Ovary (tissue), 3 donors: ENCODE results near the gene RTN3.

Experiments
- POLR2A ChIP-seq: fragments of 450-650 bp; IDR thresholded peaks from one replicate; pipeline ENCODE4 v1.6.1; 2017; ENCODE audit warnings: antibody characterized with exemption, mild to moderate bottlenecking, moderate library complexity
- TF ChIP-seq, protein P1 (sequence below), 3 donors: fragments of 450-650 bp in 2 of 3; fragments of 200-600 bp in 1 of 3; IDR thresholded peaks; one replicate each; pipeline versions ENCODE4 v1.5.1 to v1.8.0; 2016 to 2022; ENCODE audit warnings: antibody characterized with exemption in 3 of 3, mild to moderate bottlenecking in 1 of 3
- donor health status: DM: no; HTN: no; CAD: no.

DNA sequence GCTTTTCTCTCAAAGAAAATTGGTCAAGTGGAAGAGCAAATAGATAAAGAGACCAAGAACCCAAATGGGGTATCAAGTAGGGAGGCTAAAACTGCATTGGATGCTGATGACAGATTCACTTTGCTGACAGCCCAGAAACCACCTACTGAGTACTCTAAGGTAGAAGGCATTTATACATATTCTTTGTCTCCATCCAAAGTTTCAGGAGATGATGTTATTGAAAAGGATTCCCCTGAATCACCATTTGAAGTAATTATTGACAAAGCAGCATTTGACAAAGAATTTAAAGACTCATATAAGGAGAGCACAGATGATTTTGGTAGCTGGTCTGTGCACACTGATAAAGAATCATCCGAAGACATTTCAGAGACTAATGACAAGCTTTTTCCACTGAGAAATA lies 37.7 kb downstream of the RTN3 start:
- TF ChIP-seq, protein P1, sequence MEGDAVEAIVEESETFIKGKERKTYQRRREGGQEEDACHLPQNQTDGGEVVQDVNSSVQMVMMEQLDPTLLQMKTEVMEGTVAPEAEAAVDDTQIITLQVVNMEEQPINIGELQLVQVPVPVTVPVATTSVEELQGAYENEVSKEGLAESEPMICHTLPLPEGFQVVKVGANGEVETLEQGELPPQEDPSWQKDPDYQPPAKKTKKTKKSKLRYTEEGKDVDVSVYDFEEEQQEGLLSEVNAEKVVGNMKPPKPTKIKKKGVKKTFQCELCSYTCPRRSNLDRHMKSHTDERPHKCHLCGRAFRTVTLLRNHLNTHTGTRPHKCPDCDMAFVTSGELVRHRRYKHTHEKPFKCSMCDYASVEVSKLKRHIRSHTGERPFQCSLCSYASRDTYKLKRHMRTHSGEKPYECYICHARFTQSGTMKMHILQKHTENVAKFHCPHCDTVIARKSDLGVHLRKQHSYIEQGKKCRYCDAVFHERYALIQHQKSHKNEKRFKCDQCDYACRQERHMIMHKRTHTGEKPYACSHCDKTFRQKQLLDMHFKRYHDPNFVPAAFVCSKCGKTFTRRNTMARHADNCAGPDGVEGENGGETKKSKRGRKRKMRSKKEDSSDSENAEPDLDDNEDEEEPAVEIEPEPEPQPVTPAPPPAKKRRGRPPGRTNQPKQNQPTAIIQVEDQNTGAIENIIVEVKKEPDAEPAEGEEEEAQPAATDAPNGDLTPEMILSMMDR (IDR thresholded peaks at IDR 0.05), result no peak
- TF ChIP-seq POLR2A, result no peak
